Measurements from ENCODE around the gene WDR27.
"Not testable (repeated sequence)": the region's sequence is repeated elsewhere in the genome, so short reads cannot be mapped to it uniquely, and the experiment has no call there.

The WDR27 gene

GRCh38 chr6:169441292-169441691 is 260.5 kb downstream of the WDR27 start:
- Histone ChIP-seq H3K27me3 (ENCODE audit: insufficient read depth, low read length) (no peaks in the 10 kb centered on the region), H3K27ac (ENCODE audit: low read length) (no peak overlapping the region), H3K9me3 (ENCODE audit: insufficient read depth, low read depth, low read length) (no peaks in the 10 kb centered on the region), H3K4me1 (ENCODE audit: insufficient read depth, low read length) (peaks cover 3% of the 10 kb centered on the region; the same call in 1 of the 2 replicates), H3K9ac (ENCODE audit: low read depth, low read length) (no peak overlapping the region), H3K36me3 (ENCODE audit: insufficient read depth, low read depth, low read length) (no peaks in the 10 kb centered on the region), H3K4me3 (ENCODE audit: low read length) (no peak overlapping the region)

DNA sequence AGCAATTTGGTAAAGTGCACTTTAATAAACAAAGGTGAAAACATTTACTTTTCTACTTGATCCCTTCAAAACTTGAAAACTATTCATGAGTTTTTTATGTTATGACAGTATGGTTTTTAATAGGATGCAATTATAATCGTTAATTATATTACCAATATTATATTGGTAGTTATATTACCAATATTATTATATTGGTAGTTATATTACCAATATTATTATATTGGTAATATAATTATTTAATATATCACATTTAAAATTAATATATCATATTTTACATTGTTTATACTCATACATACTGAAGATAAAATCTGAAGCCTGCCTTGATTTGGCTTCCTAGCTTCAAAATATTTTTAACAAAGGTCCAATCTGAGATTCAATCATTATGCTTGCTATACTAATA is 262.1 kb downstream of the WDR27 start:
- H3K27me3 ChIP-seq (ENCODE audit: insufficient read depth, low read length) = no peaks in the 10 kb centered on the region
- H3K9ac ChIP-seq (ENCODE audit: low read depth, low read length) = no peak overlapping the region
- peaks cover 3% of the 10 kb centered on the region; the same call in 1 of the 2 replicates for H3K4me1 ChIP-seq (ENCODE audit: insufficient read depth, low read length)
- H3K36me3 ChIP-seq (ENCODE audit: insufficient read depth, low read depth, low read length) = no peaks in the 10 kb centered on the region
- no peak overlapping the region for H3K27ac ChIP-seq (ENCODE audit: low read length)
- H3K4me3 ChIP-seq (ENCODE audit: low read length) = no peak overlapping the region
- peaks cover 8% of the 10 kb centered on the region for H3K9me3 ChIP-seq (ENCODE audit: insufficient read depth, low read depth, low read length)

GRCh38 chr6:169434554-169434953 is 267.3 kb downstream of the WDR27 start:
- not testable (repeated sequence) for H3K36me3 ChIP-seq (ENCODE audit: insufficient read depth, low read depth, low read length); H3K9ac ChIP-seq (ENCODE audit: low read depth, low read length); H3K4me1 ChIP-seq (ENCODE audit: insufficient read depth, low read length); H3K27ac ChIP-seq (ENCODE audit: low read length); H3K4me3 ChIP-seq (ENCODE audit: low read length); H3K27me3 ChIP-seq (ENCODE audit: insufficient read depth, low read length)
- H3K9me3 ChIP-seq (ENCODE audit: insufficient read depth, low read depth, low read length) = peaks cover 51% of the 10 kb centered on the region

DNA sequence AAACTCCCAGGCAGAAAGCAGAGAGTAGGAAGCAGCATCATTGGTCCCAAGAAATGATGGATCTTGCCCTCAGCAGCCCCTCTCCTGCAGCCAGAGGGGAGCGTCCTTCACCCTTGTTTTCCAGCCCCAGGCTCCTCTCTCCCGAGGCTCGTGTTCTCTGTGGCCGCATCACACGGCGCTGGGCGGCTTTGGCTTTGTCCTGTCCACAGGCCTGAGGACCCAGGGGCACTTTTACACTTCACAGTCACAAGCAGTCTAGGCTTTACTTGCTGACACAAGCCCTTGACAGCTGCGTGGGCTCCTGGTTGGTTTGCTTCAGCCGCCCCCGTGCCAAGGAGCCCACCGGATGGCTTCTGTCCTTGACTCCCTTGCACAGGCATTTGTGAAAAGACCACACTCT is 272.8 kb downstream of the WDR27 start:
- Histone ChIP-seq H3K9ac (ENCODE audit: low read depth, low read length) (no peak overlapping the region), H3K9me3 (ENCODE audit: insufficient read depth, low read depth, low read length) (peaks cover 36% of the 10 kb centered on the region), H3K4me1 (ENCODE audit: insufficient read depth, low read length) (peaks cover 14% of the 10 kb centered on the region; the same call in 1 of the 2 replicates), H3K27ac (ENCODE audit: low read length) (no peak overlapping the region), H3K4me3 (ENCODE audit: low read length) (no peak overlapping the region), H3K36me3 (ENCODE audit: insufficient read depth, low read depth, low read length) (no peaks in the 10 kb centered on the region), H3K27me3 (ENCODE audit: insufficient read depth, low read length) (peaks cover 11% of the 10 kb centered on the region; the same call in 1 of the 2 replicates)

- H3K9ac ChIP-seq (ENCODE audit: low read depth, low read length) = no peak overlapping the region
- peaks cover 14% of the 10 kb centered on the region; the same call in 1 of the 2 replicates for H3K4me1 ChIP-seq (ENCODE audit: insufficient read depth, low read length)
- no peaks in the 10 kb centered on the region for H3K36me3 ChIP-seq (ENCODE audit: insufficient read depth, low read depth, low read length)
- peaks cover 11% of the 10 kb centered on the region; the same call in 1 of the 2 replicates for H3K27me3 ChIP-seq (ENCODE audit: insufficient read depth, low read length)
- peaks cover 36% of the 10 kb centered on the region for H3K9me3 ChIP-seq (ENCODE audit: insufficient read depth, low read depth, low read length)
- H3K27ac ChIP-seq (ENCODE audit: low read length) = no peak overlapping the region
- no peak overlapping the region for H3K4me3 ChIP-seq (ENCODE audit: low read length)
Measured at GRCh38 chr6:169428532-169428931, 273.3 kb downstream of the WDR27 start.

DNA sequence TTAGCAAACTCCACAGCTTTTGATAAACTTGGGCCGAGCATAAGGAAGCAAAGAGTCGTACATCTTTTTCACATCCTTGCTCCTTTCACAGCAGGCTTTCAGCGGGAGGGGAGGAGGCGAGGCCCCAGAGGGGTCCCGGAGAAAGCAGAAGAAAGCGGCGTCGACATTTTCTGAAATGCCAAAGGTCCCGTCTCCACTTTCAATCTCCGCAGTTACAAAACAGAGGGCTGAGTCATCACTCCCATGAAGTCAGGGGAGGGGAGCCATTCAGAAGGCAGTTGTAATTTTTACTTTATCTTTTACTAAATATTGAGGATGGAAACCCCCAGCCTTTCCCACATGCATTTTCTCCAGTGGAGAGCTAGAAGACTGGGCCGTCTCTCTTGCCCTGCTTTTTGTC is 274.0 kb downstream of the WDR27 start:
- no peaks in the 10 kb centered on the region for H3K36me3 ChIP-seq (ENCODE audit: insufficient read depth, low read depth, low read length)
- peaks cover 11% of the 10 kb centered on the region; the same call in 1 of the 2 replicates for H3K27me3 ChIP-seq (ENCODE audit: insufficient read depth, low read length)
- no peak overlapping the region for H3K27ac ChIP-seq (ENCODE audit: low read length)
- peak overlapping the region; percentile 54; the same call in 1 of the 2 replicates for H3K9ac ChIP-seq (ENCODE audit: low read depth, low read length)
- H3K9me3 ChIP-seq (ENCODE audit: insufficient read depth, low read depth, low read length) = peaks cover 32% of the 10 kb centered on the region
- peaks cover 14% of the 10 kb centered on the region; the same call in 1 of the 2 replicates for H3K4me1 ChIP-seq (ENCODE audit: insufficient read depth, low read length)
- H3K4me3 ChIP-seq (ENCODE audit: low read length) = peak overlapping the region; percentile 36; the same call in 1 of the 2 replicates

DNA sequence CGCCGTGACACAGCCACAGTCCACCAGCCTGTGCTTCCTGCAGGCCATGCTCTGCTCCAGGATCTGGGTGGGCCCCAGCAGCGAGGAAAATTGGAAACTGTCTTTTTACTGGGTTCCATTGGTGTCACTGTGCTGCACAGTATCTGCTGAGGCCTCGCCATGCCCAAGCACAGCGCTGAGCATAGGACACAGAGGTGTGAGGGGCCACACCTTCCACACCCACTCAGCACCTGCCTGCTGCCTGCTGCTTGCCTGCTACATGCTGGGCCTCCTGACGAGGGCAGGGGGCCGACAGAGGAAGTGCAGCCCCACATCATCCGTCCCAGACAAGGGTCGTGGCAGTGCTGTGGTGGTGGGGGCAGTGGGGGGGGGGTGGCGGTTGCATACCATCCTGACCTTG is 275.2 kb downstream of the WDR27 start:
- peaks cover 21% of the 10 kb centered on the region for H3K9me3 ChIP-seq (ENCODE audit: insufficient read depth, low read depth, low read length)
- H3K27me3 ChIP-seq (ENCODE audit: insufficient read depth, low read length) = peaks cover 11% of the 10 kb centered on the region; the same call in 1 of the 2 replicates
- no peak overlapping the region for H3K4me3 ChIP-seq (ENCODE audit: low read length)
- no peak overlapping the region for H3K27ac ChIP-seq (ENCODE audit: low read length)
- no peaks in the 10 kb centered on the region for H3K36me3 ChIP-seq (ENCODE audit: insufficient read depth, low read depth, low read length)
- H3K9ac ChIP-seq (ENCODE audit: low read depth, low read length) = no peak overlapping the region
- peaks cover 14% of the 10 kb centered on the region; the same call in 1 of the 2 replicates for H3K4me1 ChIP-seq (ENCODE audit: insufficient read depth, low read length)

DNA sequence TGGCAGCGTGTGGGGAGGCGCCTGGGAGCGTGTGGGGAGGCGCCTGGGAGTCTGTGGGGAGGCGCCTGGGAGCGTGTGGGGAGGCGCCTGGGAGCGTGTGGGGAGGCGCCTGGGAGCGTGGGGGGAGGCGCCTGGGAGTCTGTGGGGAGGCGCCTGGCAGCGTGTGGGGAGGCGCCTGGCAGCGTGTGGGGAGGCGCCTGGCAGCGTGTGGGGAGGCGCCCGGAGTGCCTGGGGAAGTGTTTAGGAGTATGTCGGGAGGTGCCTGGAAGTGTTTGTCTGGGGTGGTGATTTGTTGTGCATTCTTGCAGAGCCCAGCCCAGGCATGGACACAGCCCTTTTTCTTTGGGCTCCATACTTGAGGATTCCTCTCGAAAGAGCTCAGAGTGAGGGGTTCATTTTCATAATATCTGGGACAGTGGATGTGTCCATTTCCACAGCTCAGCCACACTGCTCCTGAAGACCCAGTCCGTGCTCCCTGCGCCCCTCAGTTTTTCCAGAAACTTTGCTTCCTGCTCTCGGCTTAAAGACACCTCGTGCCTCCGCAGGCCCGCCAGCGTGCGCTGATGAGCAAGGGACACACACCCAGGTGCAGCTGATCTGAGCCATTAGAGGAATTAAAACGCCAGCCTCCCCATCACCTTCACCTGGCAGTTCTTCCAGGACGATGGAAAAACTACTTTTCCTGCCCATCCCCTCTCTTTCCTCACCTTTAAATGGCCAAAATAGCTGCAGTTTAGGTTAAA is 276.0 kb downstream of the WDR27 start:
- H3K9me3 ChIP-seq (ENCODE audit: insufficient read depth, low read depth, low read length) = peaks cover 13% of the 10 kb centered on the region
- H3K36me3 ChIP-seq (ENCODE audit: insufficient read depth, low read depth, low read length) = no peaks in the 10 kb centered on the region
- no peak overlapping the region for H3K4me3 ChIP-seq (ENCODE audit: low read length)
- peaks cover 11% of the 10 kb centered on the region; the same call in 1 of the 2 replicates for H3K27me3 ChIP-seq (ENCODE audit: insufficient read depth, low read length)
- H3K27ac ChIP-seq (ENCODE audit: low read length) = no peak overlapping the region
- no peak overlapping the region for H3K9ac ChIP-seq (ENCODE audit: low read depth, low read length)
- peaks cover 14% of the 10 kb centered on the region; the same call in 1 of the 2 replicates for H3K4me1 ChIP-seq (ENCODE audit: insufficient read depth, low read length)

GRCh38 chr6:169424821-169425240 is 277.0 kb downstream of the WDR27 start:
- no peaks in the 10 kb centered on the region for H3K36me3 ChIP-seq (ENCODE audit: insufficient read depth, low read depth, low read length)
- no peak overlapping the region for H3K4me3 ChIP-seq (ENCODE audit: low read length)
- H3K27ac ChIP-seq (ENCODE audit: low read length) = no peak overlapping the region
- peaks cover 14% of the 10 kb centered on the region; the same call in 1 of the 2 replicates for H3K4me1 ChIP-seq (ENCODE audit: insufficient read depth, low read length)
- H3K9ac ChIP-seq (ENCODE audit: low read depth, low read length) = no peak overlapping the region
- H3K27me3 ChIP-seq (ENCODE audit: insufficient read depth, low read length) = peaks cover 11% of the 10 kb centered on the region; the same call in 1 of the 2 replicates
- peaks cover 3% of the 10 kb centered on the region for H3K9me3 ChIP-seq (ENCODE audit: insufficient read depth, low read depth, low read length)

GRCh38 chr6:169424149-169424804 is 277.6 kb downstream of the WDR27 start:
- no peak overlapping the region for H3K27ac ChIP-seq (ENCODE audit: low read length)
- H3K4me1 ChIP-seq (ENCODE audit: insufficient read depth, low read length) = peaks cover 14% of the 10 kb centered on the region; the same call in 1 of the 2 replicates
- H3K36me3 ChIP-seq (ENCODE audit: insufficient read depth, low read depth, low read length) = no peaks in the 10 kb centered on the region
- no peak overlapping the region for H3K9ac ChIP-seq (ENCODE audit: low read depth, low read length)
- H3K27me3 ChIP-seq (ENCODE audit: insufficient read depth, low read length) = peaks cover 6% of the 10 kb centered on the region; the same call in 1 of the 2 replicates
- H3K9me3 ChIP-seq (ENCODE audit: insufficient read depth, low read depth, low read length) = no peaks in the 10 kb centered on the region
- no peak overlapping the region for H3K4me3 ChIP-seq (ENCODE audit: low read length)

DNA sequence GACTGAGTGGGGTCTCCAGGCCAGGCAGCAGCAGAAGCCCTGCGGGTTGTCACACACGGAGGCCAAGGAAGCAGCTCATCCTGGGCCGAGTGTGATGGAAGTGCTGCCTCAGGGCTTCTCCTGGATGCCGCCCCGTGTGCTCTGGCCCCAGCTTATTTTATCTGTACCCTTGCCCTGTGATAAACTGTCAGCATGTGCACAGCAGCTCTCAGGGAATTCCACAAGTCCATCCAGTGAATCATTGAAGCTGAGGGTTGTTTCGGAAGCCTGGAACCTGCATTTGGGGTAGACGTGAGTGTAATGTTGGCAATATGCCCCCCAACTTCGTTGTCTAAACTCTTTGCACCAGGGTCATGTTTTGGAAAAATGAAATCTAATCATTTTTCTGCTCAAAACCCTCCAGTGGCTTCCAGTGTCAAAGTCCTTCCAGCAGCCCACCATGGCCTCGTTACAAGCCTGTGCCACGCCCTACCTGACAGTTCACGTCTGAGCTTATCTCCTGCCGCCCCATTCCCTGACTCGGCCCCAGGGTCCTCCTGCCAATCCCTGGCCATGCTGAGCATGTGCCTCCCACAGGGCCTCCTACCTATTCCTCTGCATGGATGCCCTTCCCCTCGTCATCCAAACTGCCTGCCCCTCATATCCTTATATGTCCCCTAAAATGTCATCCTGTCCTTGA is 280.1 kb downstream of the WDR27 start:
- Histone ChIP-seq H3K9ac (ENCODE audit: low read depth, low read length) (no peak overlapping the region), H3K36me3 (ENCODE audit: insufficient read depth, low read depth, low read length) (no peaks in the 10 kb centered on the region), H3K27ac (ENCODE audit: low read length) (no peak overlapping the region), H3K4me1 (ENCODE audit: insufficient read depth, low read length) (0 out of 2 replicates have a peak, but pooled peaks cover 3% of the 10 kb centered on the region), H3K9me3 (ENCODE audit: insufficient read depth, low read depth, low read length) (peaks cover 3% of the 10 kb centered on the region; the same call in 1 of the 2 replicates), H3K27me3 (ENCODE audit: insufficient read depth, low read length) (no peaks in the 10 kb centered on the region), H3K4me3 (ENCODE audit: low read length) (no peak overlapping the region)

Measured in iPS-20b (cell line).